HG02763 (cell line): ENCODE data around the gene CENPP.

Source experiments
- ATAC-seq: cut with Tn5 transposase; IDR thresholded peaks from one replicate; pipeline ENCODE4 v1.9.1; 2021; ENCODE audit warnings: mild to moderate bottlenecking, moderate library complexity; ENCODE audit not compliant: unreplicated experiment

The CENPP gene

DNA sequence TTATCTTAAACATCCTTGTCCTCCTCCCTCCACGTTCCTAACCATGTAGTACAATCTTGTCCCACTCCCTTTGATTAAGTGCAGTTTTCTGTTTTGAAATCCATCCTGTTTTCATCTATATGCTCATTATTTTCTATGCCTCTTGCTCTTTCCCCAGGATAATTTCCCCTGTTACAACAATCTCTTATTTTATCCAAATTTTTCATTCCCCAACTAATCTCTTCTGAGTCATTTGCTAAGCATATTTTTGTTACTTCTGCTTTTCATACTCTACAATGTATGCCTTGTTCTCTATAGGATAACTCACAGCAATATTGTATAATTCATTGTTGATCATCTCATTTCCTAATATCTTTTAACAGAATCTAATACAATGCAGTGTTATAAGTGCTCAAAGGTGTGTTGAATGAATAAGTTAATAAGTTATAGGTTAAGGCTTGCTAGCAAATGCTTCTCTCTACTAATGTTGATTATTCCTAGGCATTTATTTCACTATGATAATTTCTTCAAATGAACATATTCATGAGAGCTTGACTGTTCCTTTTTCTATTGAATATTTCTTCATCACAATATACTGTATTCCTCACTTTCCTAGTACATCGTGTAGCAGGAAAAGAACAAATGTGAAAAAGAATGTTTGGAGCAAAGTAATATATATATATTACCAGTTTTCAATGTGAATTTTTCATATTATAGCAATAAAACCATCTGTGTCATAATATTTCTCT, 97.0 kb downstream of the CENPP start:
- ATAC-seq, result no peak

DNA sequence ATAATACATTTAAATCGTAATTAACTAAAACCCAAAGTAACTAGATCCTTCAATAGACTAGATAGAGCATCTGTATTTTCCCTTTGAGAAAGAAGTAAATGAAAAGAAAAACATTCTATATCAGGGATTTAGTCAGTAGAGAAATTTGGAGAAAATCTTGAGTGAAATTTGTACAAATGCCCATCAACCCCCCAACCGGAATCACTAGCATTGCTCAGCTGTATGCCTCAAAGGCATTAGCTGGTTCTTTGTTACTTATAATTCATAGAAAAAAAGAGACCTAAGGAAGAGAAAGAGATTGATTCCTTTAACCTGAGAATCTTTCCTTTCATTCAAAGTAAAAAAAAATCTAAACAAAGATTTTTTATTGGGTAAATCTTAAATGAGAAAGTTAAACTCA, 97.9 kb downstream of the CENPP start:
- no peak for ATAC-seq

DNA sequence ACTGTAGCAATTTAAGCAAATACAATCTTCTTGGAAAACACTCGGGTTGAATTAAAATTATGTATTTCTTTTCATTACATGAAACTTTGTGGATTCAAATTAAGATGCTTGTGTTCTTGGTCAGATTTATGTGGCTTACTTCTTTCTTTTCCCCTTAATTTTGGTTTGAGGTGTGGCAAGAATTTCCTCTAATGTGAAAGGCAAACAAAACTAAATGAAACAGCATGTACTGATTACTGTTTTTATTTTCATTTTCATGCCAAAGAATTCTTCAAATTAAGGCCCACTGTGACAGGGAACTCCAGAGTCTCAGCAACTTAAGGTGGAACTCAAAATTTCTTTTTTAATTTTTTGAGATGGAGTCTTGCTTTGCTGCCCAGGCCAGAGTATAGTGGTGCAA, 98.6 kb downstream of the CENPP start, which contains the start of gene OMD:
TSS of gene OMD (minus strand) at position 132 of the 400 bp plus-strand sequence. CDS start 6,913 bp downstream, outside the sequence.
- ATAC-seq, result no peak

DNA sequence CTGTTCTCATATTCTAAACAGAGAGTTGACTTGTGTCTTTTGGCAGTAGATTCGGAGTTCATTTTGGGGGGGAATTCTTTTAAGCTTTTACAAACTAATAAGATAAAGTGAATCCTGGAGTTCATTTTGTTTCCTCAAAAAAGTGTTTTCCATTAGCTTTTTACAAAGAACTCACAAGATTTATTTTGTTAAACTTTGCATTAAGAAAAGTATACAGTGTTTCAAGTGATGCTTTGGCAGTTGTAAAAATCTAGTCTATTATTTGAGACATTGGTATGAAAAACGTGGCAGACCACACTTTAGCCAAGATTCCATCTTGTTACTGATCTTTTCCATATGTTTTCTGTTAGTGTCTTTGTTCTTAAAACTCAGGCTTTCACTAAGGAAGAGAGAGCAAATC, 99.7 kb downstream of the CENPP start:
- ATAC-seq, result no peak

DNA sequence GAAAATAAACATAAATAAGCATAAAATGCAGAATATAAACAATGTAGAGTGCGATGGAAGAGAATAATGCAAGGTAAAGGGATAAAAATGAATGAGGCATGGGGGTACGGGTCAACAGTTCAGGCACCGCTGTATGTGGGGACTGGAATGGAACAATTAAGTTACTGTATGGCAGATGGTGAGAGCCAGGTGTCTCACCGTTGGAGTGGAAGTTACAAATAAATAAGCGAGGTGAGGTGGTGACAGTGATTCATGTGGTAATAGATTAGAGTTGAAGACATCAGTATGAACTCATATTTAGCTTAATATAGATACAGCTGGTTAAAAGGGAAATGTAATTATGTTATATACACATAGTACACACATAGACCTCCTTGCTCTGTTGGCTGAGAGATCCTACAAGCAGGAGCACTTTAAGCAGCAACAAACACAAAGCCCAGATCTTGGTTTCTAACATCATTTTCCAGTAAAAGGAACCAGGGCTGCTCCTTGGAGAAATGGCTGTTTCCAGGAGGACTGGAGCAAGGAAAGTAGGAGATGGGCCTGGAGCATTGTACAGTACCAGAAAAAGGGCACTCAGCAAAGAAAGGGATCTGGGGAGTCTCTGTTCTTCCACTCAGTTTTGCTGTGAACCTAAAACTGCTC, 100.9 kb downstream of the CENPP start:
- no peak for ATAC-seq

DNA sequence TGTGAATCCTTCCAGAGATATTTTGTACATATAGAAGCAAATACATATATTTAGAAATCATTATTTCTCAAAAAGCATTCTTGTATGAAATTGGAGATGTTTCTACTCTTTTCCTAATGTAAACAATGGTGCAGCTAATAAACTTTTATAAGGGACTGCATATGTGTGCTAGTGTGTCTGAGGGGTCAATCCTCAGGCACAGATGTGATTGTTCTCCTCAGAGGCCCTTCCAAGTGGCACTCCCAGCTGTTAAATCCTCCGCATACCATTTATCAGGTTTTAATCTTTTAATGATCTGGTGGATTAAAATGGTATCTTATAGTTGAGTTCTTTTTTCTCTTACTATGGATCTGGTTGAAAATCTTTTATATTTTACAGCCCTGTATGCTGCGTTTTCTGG, 104.1 kb downstream of the CENPP start:
- ATAC-seq, result no peak

DNA sequence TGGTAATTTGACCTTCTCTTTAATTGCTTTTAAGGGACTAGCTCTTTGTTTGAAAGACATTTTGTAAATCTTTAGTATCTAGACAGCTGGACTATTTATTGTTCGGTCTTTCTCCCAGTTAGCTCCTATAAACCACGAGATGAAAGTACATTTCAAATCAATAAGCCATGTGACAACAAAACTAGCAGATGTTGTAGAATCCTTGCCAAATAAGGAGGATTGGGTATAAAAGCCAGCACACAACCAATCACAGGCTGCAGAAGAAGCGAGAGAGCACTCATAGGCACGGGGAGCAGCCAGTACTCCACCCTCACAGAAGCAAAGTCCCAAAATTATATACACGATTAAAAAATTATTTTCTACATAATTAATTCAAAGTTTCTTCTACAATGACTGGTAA, 106.6 kb downstream of the CENPP start:
- no peak for ATAC-seq

DNA sequence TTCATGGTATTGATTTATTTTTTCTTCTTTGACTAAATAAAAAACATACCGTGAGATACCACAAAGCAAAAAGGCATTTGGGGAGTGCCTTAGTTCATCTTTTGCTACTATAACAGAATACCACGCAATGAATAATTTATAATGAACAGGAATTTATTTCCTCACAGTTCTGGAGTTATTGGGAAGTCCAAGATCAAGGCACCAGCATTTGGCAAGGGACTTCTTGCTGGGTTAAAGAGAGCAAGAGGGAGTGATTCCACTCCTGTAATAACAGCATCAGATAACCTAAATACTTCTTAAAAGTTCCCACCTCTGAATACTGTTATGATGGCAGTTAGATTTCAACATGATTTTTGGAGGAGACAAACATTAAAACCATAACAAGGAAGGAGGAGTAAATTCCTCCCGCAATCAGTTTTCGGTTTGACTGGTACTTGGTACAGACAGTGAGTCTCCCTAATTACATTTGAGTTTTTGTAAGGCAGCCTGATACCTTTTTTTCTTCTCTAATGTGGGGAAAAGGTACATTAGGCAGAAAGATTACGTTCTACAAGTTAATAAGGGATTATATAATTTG, 107.3 kb downstream of the CENPP start:
- ATAC-seq, result no peak

DNA sequence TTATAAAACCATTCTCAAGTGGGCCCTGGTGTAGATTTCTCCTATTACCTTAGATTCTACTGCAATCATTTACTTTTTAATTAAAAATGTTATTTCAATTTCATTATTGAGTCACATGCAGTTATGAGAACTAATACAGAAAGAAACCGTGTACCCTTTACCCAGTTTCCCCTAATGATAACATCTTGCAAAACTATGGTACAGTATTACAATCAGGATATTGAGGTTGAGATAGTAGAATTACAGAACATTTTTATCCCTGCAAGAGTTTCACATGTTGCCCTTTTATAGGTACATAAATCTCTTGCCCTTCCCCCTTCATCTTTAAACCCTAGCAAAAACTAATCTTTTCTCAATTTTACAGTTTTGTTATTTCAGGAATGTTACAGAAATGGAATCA, 109.5 kb downstream of the CENPP start:
- no peak for ATAC-seq

DNA sequence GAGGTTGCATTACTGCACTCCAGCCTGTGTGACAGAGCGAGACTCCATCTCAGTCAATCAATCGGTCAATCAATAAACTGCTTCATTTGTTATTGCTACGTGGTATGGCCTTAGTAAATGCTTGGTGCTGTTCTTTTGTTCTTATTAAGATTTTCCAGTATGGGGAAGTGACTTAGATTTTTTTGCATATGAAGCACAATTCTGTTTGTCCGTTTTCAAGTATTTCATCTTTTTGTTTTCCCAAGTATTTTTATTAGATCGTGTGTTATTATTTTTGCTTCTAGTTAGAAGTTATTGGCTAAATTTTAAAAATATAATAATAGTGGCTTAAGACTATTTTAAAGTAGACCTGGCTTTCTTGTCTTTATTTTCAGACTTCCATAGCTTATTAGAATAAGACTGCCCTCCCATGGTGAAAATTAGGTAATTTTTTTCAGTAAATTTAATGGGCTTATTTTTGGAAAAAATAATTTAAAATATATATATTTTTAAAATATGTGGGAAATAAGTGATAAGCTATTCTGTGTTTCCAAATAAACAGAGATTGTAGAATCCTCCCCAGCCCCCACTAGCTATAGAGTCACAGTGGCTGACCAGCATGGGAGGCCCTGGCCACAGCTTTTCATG, 113.3 kb downstream of the CENPP start:
- ATAC-seq, result no peak

DNA sequence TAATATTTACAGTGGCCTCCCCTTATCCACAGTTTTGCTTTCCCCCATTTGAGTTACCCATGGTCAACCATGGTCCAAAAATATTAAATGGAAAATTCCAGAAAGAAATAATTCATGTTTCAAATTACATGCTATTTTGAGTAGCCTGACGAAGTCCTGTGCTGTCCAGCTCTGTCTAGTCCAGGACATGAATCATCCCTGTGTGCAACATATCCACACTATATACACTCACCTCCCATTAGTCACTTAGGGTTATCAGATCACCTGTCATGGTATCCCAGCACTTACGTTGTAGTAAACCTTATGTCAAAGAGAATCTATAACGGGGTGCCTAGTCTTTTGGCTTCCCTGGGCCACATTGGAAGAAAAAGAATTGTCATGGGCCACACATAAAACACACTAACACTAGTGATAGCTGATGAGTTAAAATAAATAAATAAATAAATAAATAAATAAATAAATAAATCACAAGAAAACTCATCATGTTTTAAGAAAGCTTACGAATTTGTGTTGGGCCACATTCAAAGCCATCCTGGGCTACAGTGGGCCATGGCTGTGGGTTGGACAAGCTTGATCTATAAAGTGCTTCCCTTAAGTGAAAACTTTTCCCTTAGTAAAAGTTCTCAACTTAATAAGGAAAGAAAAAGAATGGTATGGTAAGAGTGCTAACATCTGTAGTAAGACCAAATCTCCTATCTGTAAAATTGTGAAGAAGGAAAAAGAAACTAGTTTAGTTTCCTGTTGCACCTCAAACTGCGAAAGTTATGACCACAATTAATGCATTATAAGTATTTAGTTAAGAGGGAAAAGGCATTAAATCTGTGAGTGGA, 114.4 kb downstream of the CENPP start:
- ATAC-seq, result no peak

DNA sequence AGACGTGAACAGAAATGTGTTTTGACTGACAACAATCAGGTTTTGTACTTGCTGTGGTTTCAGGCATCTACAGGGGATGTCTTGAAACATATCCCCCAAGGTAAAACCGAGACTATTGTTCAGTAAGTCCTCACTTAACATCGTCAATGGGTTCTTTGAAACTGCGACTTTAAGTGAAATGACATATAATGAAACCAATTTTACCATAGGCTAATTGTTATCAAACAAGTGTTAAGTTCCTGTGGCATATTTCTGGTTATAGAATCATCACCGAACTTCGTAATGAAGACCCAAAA, 114.9 kb downstream of the CENPP start:
- no peak for ATAC-seq

DNA sequence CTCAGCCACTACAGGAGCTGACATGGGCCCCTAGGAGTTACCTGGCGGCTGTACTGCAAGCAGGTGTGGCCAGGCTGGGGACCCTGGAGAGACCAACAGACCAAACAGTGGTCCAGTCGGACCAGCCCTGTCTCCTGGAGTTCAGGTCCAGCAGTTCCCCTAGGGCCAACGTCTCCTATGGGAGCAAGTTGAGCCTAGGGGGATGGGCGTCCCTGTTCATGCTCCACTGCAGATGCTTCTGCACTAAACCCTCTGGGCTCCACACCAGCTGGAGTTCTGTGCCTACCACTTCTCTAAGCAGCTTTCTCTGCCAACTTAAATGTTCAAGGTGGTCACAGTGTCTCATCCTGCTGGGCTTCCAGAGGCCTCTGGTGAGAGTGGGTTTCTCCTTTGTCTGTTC, 119.1 kb downstream of the CENPP start:
- ATAC-seq, result no peak

DNA sequence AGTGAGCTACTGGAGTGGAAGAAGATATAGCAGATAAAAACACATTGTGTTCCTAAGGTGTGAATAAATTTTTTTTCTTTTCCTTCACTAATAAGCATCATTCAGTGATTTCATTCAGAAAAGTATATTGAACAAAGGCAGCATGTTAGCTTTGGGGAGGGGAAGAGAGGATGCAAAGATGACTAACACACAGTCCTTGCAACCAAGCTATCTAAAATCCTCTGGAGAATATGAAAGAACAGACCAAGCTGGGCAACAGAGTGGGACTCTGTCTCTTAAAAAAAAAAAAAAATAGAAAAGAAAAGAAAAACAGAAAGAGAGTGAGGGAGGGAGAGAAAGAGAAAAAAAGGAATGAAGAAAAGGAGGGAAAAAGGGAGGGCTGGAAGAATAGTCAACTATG, 120.8 kb downstream of the CENPP start:
- no peak for ATAC-seq

DNA sequence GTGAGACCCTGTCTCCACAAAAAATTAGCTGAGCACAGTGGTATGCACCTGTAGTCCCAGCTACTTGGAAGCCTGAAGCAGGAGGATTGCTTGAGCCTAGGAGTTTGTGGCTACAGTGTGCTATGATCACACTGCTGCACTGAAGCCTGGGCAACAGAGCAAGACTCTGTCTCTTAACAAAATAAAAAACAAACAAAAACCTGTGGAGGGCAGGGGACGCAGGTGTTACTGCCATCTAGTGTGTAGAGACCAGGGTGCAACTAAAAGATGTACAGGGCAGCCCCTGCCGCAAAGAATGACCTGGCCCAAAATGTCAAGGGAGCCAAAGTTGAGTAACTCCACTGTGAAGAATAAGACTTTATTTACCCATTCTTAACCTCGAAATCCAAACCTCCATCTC, 129.5 kb downstream of the CENPP start:
- ATAC-seq, result no peak

DNA sequence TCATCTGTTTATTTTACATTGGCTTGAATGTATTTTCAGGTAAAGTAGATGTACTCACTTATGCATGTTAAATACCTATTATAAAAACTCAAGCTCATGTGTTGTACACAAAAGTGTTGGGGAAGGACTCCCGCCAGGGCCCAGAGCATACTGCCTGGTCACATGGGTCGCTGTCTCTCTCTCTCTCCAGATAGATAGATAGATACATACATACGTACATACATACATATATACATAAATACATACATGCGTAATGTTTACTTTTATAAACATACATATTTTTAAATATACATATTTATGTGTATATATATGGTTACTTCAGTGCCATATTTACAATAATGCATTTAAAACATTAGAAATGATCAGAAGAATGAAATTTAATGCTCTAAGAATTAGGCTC, 131.8 kb downstream of the CENPP start:
- ATAC-seq, result no peak

DNA sequence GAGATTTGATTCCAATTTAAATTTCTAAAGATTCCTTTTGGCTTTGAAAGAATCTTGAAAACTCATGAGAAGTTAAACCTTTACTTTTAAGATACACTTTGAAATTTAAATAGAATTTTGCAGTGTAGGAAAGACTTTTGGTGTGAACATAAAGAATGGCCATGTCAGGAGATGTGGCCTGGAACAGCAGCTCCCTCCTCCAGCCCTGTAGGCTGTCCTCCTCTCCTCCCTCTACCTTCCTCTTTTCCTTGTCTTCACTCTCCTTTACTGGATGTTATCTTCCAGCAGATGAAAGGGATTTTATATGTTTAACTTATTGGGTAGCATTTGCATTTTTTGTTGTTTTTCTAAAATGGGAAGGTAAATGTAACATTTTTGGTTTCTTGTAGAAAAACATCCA, 137.6 kb downstream of the CENPP start:
- no peak for ATAC-seq

DNA sequence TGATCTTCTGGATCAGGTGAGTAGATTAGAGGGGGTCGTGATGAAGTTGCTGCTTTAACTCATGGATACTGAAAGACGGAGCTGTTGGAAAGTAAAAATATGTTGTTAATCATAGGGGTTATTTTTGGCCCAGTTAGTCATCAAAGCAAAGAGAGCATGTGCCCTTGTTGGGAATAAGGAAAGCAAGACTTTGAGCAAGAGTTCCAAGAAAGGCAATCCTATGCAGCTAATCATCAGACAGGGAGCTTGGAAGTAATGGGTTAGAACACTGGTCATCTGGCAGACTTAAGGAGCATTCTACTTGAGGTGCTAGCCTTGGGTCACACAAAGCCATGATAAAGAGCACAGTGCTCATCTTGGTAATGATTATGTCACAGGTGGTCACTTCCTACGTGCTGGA, 138.2 kb downstream of the CENPP start:
- no peak for ATAC-seq

DNA sequence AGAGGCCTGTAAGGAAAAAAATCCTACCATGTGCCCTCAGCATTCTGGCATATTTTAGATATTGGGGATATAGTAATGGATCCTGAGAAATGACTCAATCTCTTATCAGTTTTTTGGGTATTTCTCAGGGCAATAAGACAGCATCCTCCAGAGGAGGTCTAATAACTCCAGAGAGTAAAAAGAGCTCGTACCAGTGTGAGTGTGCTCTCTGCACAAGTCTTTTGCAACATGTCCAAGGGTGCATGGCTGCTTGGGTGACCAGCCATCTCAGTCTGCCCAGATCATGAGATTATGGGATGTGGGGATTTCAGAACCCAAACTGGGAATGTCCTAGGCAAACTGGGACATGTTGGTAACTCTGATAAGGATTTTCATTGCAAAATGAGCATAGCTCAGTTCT, 141.3 kb downstream of the CENPP start:
- no peak for ATAC-seq

DNA sequence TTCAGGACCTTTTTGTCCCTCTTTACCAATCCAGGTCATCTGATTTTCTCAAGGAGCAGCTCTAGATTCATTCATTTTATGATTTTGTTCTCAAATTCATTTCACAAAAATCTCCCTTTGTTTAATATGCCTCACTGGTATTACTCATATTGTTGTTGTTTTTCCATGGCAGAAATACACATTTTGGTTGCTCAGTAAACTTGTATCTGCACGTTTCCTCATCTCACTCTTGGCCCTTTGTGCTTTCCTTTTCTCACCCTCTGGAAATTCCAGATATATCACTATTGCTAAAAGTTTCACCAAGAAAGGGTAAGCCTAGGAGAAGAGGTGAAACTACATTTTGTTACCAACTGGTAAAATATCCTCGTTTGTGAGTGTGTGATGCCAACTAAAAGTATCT, 141.8 kb downstream of the CENPP start:
- ATAC-seq, result no peak

DNA sequence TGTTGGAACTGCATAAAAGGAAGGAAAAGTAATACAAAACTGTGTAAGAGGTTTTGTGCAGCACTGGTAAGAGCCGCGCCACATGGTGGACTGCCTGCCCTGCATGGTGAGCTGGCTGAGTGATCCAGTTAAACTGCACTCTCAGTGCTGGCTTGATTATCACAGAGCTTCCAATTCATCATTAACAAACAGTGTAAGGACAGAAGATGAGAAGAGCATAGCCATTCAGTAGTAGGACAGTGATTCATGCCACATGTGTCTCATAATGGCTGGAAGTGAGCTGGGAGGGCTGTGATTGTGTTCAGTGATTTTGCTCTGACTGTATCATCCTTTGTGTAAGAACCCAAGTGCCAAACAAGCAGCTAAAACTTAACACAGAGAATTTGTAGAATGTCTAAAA, 142.5 kb downstream of the CENPP start:
- no peak for ATAC-seq
